Stimulated activated CD8-positive, alpha-beta memory T cell treated with anti-CD3 and anti-CD28 coated beads, Interleukin-15, amount 100 ng/mL, for 1 hour (primary cell): ENCODE measurements around the gene AKAP1.

ENCODE experiments used
- DNase-seq: peaks from one replicate; pipeline ENCODE4 v3.0.0-alpha.2; 2020; ENCODE audit warnings: low read depth

AKAP1 gene

DNA sequence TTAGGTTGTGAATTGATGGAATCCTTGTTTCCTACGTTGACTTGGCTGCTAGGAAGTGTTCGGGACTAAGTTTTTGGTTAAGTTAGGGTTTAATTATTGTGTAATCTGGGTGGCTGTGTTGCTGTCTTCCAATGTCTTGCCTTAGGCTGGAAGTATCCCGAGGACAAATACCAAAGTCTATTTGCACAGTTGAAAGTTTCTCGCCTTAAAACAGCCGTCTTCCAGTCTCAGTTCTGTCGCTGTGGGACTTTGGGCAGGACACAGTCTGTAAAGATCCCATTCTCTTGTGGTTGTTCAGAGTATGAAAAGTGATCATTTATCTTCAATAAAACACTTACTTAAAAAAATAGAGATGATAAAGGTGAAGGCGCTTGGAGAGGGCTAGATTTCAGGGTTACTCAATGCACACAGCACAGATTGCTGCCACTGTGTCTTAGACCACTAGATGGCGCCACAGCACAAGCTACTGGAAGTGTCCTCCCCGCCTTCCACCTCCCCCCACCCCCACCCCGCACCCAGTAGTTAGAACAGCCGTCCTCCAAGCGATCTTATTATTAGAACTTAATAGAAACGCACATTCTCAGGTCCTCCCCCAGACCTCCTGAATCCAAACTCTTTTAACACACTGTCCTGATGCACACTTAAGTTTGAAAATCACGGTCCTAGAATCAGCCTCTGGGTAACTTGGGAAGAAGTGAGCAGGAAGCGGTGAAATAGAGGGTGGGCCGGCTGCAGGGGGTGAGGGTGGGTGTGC lies 45.8 kb downstream of the AKAP1 start:
- peak; percentile 74 for DNase-seq

DNA sequence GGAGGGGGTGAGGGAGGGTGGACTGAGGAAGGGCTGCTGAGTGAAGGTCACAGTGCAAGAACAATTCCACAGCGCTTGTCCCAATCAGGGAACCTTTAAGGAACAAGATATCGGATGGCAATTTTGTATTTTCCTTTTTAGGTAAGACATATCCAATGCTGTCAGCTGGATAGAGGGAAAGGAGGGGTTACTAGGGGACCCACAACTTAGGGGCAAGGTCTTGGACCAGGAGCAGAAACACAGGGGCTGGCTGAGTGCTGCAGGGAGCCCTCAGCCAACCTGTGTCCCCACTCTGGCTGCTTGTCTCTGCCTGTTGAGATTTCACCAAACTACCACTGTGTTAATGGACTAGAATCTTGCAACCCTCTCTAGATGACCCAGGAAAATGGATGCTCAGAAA lies 47.6 kb downstream of the AKAP1 start:
- no peak for DNase-seq

DNA sequence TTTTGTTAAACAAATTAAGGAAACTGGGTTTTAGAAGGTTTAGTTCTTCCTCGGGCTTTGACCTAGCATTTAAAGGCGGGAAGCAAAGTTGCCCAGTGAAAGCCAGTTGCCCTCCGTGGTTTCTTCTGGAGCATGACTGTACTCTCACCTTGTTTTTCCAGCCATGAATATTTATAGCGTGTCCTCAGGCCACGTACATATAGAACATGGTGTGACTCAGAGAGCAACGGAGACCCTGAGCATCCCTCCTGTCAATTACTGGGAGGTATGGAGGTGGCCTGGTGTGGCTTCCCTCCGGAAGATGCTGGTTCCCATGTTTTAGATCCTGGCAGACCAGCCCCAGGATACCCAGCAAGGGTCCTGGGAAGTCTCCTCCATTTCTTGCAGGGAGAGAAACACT lies 48.4 kb downstream of the AKAP1 start:
- no peak for DNase-seq

DNA sequence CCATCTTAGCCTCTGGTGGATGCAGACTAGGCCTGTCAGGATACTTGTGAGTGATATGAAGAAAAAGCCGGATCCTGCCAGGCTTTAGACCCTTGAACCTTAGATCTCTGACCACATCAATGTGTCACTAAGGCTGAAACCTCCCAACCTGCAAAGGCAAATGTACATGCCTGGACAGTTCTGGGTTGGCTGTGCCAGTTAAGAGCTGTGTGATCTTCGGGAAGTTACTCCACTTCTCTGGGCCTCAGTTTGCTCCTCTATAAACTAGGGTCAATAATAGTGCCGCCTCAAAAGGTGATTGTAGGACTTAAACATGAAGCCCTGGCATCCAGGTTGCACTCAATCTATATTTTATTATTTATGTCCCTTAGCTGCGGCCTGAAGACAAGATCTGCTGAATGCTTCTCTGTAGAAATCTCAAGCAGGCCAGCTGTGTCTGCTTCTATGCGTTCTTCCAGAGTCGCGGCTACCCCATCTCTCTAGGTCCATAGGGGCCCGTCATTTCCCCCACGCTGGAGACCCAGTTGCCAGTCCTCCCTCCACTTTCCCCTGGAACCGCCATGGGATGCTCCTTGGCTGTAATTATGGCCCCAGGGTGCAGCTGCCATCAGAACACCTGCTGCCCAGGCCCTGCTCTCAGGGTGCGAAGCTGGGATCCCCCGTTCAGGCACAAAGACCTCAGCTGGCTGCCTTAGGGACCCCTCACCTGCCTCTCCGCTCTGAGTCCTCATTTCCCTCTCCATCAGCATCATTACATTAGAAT lies 50.2 kb downstream of the AKAP1 start:
- DNase-seq: no peak

DNA sequence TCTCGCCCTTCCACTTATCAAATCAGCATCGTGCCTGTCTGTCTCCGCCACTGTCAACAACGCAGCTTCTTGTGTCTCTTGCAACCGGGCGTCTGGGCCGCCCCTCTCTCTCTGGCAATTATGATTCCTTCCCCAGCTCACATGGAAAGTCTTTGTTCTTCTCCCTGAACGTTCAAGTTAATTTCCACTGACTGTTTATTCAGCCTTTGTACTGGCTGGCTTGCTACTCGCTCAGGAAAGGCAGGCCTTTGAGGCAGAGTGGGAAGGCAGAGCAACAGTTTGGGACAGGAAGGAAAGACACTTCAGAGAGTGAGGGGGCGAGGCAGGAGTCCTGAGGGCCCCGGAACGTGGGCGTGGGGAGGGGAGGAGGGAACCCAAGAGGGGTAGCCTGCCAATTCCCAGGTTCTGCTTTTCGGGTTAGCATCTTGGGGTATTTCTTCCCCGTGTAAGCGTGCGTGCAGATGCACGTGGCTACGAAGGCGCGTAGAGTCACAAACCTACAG lies 50.8 kb downstream of the AKAP1 start:
- DNase-seq: no peak

DNA sequence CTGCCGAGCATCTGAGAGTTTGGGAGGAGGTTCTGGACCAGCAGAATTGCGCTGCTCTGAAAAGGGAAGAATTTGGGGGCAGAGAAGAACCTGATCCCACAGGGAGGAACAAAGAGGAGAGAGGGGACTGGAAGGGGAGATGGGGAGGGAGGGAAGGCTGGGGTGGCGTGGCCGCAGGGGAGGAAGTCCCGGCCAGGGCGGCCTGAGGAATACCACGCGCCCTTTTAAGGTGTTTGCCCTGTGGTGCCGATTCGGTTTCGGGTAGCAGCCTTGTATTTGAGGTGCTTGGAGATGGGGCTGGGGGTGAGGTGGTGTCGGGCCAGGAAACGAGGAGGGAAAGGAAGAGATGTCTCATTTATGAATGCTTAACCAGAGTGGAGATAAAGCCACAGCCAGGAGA lies 51.3 kb downstream of the AKAP1 start:
- DNase-seq: no peak

DNA sequence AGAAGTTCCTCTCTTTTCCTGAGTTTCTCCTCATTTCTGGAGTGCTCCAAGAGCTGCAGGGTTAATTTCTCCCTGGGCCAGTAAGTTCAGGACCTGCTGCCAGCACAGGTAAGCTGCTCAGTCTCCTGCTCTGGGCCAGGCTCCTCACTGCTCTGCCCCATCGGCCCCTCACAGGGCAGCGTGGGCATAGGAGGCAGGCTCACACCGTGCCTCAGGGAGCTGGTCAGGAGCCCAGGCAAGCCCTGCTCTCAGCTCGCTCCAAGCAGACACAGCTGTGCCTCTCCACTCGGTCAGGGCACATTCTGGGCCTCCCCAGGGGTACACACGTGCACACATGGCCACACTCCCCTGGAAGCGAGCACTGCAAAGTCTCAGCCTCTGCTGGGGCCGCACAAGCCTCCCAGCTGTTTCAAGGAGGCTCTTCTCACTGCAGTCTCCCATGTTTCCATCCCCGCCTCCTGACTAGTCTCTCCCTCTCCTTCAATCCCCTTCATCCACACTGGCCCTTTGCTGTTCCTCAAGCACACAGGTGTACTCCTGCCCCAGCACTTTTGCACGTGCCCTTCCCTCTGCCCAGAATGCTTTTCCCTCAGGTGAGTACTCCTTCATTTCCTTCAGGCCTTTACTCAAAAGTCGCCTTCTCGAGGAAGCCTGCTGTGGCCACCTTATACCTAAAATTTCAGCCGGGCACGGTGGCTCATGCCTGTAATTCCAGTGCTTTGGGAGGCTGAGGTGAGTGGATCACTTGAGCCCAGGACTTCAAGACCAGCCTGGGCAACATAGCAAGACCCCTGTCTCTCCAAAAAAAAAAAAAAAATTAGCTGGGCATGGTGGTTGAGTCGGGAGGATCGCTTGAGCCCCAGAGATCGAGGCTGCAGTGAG lies 53.2 kb downstream of the AKAP1 start:
- no peak for DNase-seq

DNA sequence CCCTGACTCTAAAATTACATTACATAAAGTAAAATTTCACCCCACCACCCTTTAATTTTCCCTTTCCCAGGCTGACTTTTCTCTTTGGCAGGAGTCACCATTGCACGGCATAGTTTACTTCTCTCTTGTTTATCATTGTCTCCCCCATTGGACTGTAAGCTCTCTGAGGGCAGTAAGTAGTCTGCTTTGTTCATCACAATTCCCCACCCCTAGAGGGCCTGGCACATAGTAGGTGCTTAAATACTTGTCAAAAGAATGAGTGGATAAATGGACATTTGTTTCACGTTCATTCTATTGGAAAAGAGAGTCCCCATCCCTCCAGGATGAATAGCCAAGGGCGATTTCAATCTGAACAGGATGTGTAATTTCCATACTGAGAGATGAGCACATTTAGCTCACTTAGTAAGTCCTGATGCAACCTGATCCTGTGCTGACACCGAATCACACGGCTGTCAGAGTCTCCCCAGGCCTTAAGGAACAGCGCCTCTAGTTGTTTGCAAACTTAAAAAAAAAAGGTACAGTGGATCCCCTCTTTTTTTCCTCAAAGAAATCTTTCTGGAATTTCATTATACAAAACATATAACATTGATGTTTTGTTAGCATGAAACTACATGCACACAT lies 54.0 kb downstream of the AKAP1 start:
- DNase-seq: no peak

DNA sequence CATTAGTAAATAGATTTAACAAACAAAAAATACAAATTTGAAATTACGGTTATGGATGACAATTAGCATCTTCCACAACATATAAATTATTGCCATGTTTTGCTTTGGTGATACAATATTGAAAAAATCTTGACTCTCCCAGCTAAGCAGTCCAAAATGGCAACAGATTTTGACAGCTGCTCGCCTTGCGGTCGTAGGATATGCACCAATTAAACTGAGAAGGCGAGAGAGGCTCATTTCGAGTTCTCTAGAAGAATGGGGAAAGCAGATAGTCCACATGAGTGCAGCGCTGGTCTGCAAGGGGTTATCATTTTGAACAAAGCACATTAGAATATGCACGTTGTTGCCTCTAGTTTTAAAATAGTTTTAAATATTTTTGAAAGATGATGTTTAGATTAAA lies 55.3 kb downstream of the AKAP1 start:
- no peak for DNase-seq

DNA sequence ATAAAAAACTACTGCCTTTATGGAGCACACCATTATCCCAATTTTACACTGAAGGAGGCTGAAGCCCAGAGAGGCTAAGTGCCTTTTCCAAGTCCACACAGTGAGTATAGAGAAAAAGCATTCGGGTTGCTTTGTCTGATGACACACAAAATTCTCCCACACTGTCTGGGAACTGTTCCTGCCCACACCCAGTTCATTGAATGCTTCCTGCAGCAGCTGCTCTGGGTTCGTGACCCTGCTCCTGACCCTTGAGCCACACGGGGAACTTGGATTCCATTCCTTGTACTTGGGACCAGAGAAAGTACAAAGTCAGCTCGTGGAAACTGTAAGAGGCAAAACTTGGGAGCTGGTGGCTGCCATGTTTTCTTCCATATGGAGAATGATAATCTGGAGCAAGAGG lies 57.9 kb downstream of the AKAP1 start:
- DNase-seq: no peak

DNA sequence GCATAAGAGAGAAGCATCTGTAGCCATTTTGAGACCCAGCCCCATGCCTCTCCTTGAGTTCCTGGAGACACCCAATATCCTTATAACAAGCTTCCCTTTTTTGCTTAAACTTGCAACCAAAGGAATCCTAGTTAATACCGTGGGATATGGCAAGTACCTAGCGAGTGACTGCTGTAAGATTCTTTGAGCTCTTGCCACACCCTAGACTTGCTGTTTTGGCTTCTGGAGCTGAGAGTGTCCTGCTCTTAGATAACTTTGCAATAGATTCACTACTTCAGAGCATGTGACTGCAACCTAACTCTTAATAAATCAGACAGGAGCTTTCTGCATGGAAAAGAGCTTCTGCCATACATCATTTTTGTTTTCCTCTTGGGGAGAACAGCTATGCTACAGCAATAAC lies 58.3 kb downstream of the AKAP1 start:
- no peak for DNase-seq

DNA sequence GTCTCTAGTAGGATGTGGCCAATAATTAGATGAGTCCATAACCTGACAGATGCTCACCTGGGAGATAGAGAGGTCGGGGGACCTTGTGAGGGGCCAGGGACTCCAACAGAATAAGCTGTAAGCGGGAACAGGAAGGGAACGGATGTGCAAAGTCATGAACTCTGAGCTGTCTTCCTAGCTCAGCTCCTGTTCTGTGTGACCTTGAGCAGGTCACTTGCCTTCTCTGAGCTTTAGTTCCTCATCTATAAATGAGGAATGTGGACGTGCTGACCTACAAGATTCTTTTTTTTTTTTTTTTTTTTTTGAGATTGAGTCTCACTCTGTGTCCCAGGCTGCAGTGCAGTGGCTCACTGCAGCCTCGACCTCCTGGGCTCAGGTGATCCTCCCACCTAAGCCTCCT lies 58.9 kb downstream of the AKAP1 start:
- no peak for DNase-seq

DNA sequence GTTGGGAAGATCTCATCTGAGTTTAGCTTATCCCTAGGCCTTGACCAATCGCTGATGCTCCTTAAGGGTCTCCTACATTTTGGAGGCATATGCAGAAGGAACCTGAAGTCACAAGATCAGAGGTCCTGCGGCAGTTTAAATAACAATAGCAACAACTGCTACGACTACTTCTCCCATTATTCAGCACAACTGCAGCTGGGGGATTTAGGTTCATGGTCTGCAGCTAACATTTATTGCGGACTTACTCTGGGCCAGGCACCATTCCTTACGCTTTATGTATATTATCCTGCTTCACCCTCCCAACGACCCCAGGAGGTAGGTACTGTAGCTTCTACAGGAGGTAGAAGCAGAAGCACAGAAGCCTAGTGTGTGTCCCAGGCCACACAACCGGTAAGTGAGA lies 59.5 kb downstream of the AKAP1 start:
- no peak for DNase-seq

DNA sequence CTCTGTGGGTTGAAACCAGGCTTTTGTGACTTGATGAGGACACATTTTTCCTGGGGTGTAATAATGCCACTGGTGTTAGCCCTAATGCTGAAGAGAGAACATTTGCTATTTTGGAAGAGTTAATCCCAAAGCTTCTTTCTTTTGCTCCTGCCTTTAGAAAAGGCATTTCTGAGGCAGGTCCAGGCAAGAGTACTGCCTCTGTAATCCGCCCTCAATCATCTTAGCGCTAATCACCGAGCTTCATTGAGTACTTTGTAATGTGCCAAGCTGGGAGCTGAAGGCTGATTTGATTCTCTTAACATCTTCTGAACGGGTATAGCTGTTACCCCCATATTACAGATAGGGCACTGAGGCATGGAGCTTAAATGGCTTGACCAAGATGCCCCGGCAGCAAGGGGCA lies 60.3 kb downstream of the AKAP1 start:
- no peak for DNase-seq

DNA sequence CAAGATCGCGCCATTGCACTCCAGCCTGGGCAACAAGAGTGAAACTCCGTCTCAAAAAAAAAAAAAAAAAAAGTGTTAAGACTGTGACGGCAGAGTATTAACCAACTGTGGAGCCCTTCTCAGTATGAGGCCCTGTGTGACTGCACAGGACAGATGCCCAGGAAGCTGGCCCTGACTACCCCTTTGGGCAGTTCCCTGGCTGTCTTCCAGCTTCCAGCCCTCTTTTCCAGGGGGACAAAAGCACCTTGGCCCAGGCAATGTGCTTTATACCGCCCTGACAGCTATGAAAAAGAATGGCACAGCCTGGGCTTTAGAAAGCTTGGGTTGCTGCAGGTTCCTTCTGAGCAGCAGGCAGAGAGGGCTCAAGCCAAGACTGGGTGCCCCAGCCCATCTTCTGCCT lies 61.2 kb downstream of the AKAP1 start:
- no peak for DNase-seq

DNA sequence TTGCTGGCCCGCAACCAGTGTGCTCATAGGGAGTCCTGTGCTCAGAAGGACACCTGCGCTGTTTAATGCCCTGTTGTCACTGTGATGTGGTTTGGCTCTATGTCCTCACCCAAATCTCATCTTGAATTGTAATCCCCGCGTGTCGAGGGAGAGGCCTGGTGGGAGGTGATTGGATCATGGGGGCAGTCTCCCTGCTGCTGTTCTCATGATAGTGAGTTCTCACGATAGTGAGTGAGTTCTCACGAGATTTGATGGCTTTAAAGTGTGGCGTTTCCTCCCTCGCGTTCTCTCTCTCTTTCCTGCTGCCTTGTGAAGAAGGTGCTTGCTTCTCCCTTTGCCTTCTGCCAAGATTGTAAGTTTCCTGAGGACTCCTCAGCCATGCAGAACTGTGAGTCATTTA lies 66.8 kb downstream of the AKAP1 start:
- DNase-seq: no peak

DNA sequence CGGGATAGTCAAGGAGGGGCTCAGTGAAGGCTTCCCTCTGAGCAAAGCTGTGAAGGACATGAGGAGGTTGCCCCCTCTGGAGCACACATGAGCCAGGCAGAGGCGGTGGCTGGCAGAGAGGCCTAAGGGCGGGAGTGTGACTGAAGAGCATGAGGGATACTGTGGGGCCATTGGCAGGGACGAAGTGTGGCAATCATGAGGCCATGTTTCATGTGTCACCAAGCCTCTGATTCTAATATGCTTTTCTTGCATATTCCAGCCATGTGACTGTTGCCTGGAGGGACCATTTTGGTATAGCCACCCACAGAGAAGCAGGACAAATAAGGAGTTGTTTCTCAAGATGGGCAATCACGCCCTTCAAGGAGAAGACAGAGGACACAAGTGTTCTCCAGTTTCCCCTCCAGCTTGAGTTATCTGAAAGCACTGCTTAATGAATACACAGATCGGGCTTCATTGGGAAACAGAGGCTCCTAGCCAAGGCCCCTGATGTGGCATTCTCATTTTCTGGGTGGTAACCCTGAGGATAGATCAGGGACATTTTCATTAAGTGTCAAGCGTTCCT lies 68.0 kb downstream of the AKAP1 start:
- no peak for DNase-seq

DNA sequence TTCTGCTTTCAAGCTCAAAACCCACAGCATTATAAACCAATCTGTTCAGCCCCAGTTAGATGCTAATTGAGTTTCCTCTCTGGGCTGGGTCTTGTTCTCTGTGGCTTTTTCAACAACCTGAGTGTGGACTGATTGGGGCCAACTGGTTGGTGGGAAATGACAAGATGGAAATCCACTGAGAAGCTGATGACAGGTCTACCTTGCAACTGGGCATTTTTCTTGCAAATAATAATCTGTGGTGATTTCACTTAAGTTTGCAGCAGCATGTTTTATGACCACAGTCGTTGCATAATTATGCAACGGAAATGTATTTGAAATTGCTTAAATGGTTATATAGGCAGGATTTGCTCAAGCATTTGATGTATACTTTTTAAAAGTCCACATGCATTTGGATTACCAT lies 69.9 kb downstream of the AKAP1 start:
- no peak for DNase-seq

DNA sequence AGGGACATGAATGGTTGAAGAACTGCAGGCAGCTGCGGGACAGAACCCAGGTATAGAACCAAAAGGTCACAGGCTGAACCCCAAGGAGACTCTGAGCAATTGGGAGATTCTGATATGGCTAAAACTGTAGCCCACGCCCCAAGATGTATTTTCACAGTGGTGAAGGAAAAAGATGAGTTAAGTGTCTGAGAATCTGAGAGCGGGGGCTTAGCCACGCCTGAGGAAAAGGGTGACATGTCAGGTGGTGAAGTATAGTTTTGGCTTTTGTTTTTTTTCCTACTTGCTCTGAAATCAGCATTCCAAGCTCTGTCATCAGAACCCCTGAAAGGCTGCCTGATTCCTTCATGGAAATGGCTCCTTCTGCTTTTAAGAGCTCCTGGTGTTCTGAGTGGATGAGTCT lies 73.3 kb downstream of the AKAP1 start:
- DNase-seq: no peak

DNA sequence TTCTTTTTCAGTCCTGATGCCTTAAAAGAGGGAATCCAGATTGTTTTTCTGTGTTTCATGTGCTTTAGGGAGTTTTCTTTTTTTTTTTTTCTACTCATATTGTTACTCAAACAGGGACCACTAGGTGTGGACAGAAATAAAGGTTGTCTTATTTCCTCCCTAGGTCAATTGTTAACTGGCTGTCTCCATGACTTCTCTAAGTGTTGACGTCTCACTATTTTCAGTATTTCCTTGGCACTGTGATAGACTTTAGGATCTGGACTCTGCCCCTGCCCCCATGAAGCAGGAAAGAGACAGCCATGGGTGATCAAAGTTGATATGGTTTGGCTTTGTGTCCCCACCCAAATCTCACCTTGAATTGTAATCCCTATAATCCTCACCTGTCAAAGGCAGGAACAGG lies 73.7 kb downstream of the AKAP1 start:
- DNase-seq: no peak

DNA sequence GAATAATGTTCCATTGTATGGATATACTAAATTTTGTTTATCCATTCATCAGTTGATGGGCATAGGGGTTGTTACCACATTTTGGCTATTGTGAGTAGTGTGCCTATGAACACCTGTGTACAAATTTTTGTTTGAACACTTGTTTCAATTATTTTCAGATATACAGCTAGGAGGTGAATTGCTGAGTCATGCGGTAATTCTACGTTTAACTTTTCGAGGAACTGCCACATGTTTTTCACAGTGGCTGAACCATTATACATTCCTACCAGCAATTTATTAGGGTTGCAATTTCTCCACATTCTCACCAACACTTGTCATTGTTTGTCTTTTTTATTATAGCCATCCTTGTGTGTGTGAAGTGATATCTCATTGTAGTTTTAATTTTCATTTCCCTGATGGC lies 75.6 kb downstream of the AKAP1 start:
- DNase-seq: no peak

DNA sequence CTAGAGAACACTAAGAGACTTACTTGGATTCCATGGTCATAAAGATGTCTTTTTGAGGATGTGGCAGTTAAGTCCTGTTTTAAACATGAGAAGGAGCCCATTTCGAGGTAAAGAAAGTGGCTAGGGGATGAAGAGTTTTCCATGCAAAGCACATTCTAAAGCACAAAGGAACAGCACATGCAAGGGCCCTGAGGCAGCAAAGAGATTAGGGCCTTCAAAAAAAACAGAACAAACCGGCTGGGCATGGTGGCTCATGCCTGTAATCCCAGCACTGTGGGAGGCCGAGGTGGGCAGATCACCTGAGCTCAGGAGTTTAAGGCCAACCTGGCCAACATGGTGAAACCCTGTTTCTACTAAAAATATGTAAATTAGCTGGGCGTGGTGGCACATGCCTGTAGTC lies 79.8 kb downstream of the AKAP1 start:
- DNase-seq: no peak
